CD8-positive, alpha-beta memory T cell (primary cell): ENCODE measurements around the gene GULP1. TPM values are rescaled to one million over a fixed set of nuclear protein-coding genes. Genes with fewer than 3 reads are reported as not detected.
"Not testable (repeated sequence)": the region's sequence is repeated elsewhere in the genome, so short reads cannot be mapped to it uniquely, and the experiment has no call there.

Experiments used
- CTCF ChIA-PET: fragments of 350-600 bp; sonication (Branson Sonifier 250); formaldehyde crosslinking; loops from one replicate; lab custom pipeline; 2021; ENCODE audit warnings: antibody characterized with exemption; lab: Charles Lee
- POLR2A ChIA-PET: fragments of 350-600 bp; sonication (Branson Sonifier 250); formaldehyde crosslinking; loops from one replicate; lab custom pipeline; 2021; ENCODE audit warnings: antibody characterized with exemption; lab: Charles Lee
- DNase-seq, 5 donors: peaks; one replicate each; pipeline versions ENCODE4 v3.0.0 to v3.0.0-alpha.2; 2020 to 2022; ENCODE audit warnings: mixed read lengths in 1 of 5
- H3K27ac ChIP-seq: one replicate; pipeline ENCODE4 v1.7.0; 2013; ENCODE audit warnings: low read depth, mild to moderate bottlenecking, low read length, moderate library complexity
- H3K27me3 ChIP-seq: 2 replicates; pipeline ENCODE4 v1.7.0; 2013; ENCODE audit warnings: low read length, mild to moderate bottlenecking; ENCODE audit not compliant: insufficient read depth, poor library complexity, severe bottlenecking
- H3K36me3 ChIP-seq: 2 replicates; pipeline ENCODE4 v1.7.0; 2013; ENCODE audit warnings: mild to moderate bottlenecking, low read length, moderate library complexity; ENCODE audit not compliant: insufficient read depth
- H3K4me1 ChIP-seq: 2 replicates; pipeline ENCODE4 v1.7.0; 2013; ENCODE audit warnings: mild to moderate bottlenecking, low read length, moderate library complexity; ENCODE audit not compliant: insufficient read depth
- H3K4me3 ChIP-seq: 2 replicates; pipeline ENCODE4 v1.7.0; 2013; ENCODE audit warnings: mild to moderate bottlenecking, low read length
- H3K9me3 ChIP-seq: 2 replicates; pipeline ENCODE4 v1.7.0; 2013; ENCODE audit warnings: mild to moderate bottlenecking, low read length
- H3K27ac Mint-ChIP-seq, 8 donors: one replicate each; pipeline ENCODE4 v1.8.0; 2020 to 2021; ENCODE audit warnings: mixed read lengths in 8 of 8, mild to moderate bottlenecking in 6 of 8, inconsistent platforms in 3 of 8, moderate library complexity in 3 of 8
- H3K27me3 Mint-ChIP-seq, 2 donors: one replicate each; pipeline ENCODE4 v1.8.0; 2020 to 2021; ENCODE audit warnings: mixed read lengths in 2 of 2, mild to moderate bottlenecking in 1 of 2, moderate library complexity in 1 of 2
- H3K36me3 Mint-ChIP-seq, 3 donors: one replicate each; pipeline ENCODE4 v1.8.0; 2020 to 2021; ENCODE audit warnings: mixed read lengths in 3 of 3, inconsistent platforms in 1 of 3, mild to moderate bottlenecking in 1 of 3
- H3K4me1 Mint-ChIP-seq, 3 donors: one replicate each; pipeline ENCODE4 v1.8.0; 2020 to 2021; ENCODE audit warnings: mixed read lengths in 3 of 3, inconsistent platforms in 1 of 3, mild to moderate bottlenecking in 1 of 3
- H3K4me3 Mint-ChIP-seq, 7 donors: one replicate each; pipeline ENCODE4 v1.8.0; 2020 to 2021; ENCODE audit warnings: mixed read lengths in 7 of 7, mild to moderate bottlenecking in 6 of 7, moderate library complexity in 4 of 7, inconsistent platforms in 2 of 7
- H3K9me3 Mint-ChIP-seq, 5 donors: one replicate each; pipeline ENCODE4 v1.8.0; 2020 to 2022; ENCODE audit warnings: mixed read lengths in 5 of 5, mild to moderate bottlenecking in 3 of 5, moderate library complexity in 2 of 5, inconsistent platforms in 1 of 5
- polyA plus RNA-seq: library from polyadenylated mRNA; unstranded; fragments of 300-500 nt; fragmentation: Illumina TruSeq; gene quantifications from one replicate; pipeline ENCODE4 v1.2.3, GENCODE V29; 2021
- total RNA-seq, 2 experiments: library from RNA; stranded (reverse); gene quantifications; one replicate each; pipeline ENCODE4 v1.2.3, GENCODE V29; 2021

The GULP1 gene
- total and polyA plus RNA-seq, 3 experiments from 2014 or later: not detected

- H3K4me1 ChIP-seq: no peaks in the 10 kb centered on the region
- no peak overlapping the region for H3K4me3 ChIP-seq
- no peak overlapping the region for H3K27ac Mint-ChIP-seq
- CTCF ChIA-PET: no interaction called here
- POLR2A ChIA-PET: no interaction called here
- H3K4me1 Mint-ChIP-seq: no peaks in the 10 kb centered on the region
- H3K27me3 ChIP-seq: no peaks in the 10 kb centered on the region
- no peaks in the 10 kb centered on the region for H3K27me3 Mint-ChIP-seq
- no peak overlapping the region for H3K4me3 Mint-ChIP-seq
- H3K9me3 ChIP-seq: no peaks in the 10 kb centered on the region
- DNase-seq: no peak
- H3K9me3 Mint-ChIP-seq: peaks cover 0 to 7% (median 0%) of the 10 kb centered on the region in 5 donors
- no peaks in the 10 kb centered on the region for H3K36me3 Mint-ChIP-seq
- no peaks in the 10 kb centered on the region for H3K36me3 ChIP-seq
- H3K27ac ChIP-seq: no peak overlapping the region
These were observed 10.9 kb upstream of the GULP1 start for GRCh38 chr2:188280811-188281222.

GRCh38 chr2:188282907-188283306 is 8.8 kb upstream of the GULP1 start:
- Mint-ChIP-seq H3K27ac (no peak overlapping the region), H3K4me3 (no peak overlapping the region), H3K9me3 (peaks cover 0 to 12% (median 2%) of the 10 kb centered on the region in 5 donors), H3K36me3 (no peaks in the 10 kb centered on the region), H3K4me1 (no peaks in the 10 kb centered on the region), H3K27me3 (no peaks in the 10 kb centered on the region)
- CTCF ChIA-PET: no interaction called here
- Histone ChIP-seq H3K4me3 (no peak overlapping the region), H3K27me3 (no peaks in the 10 kb centered on the region), H3K9me3 (no peaks in the 10 kb centered on the region), H3K4me1 (no peaks in the 10 kb centered on the region), H3K36me3 (no peaks in the 10 kb centered on the region), H3K27ac (no peak overlapping the region)
- no peak for DNase-seq
- POLR2A ChIA-PET: no interaction called here

GRCh38 chr2:188284251-188284650 is 7.4 kb upstream of the GULP1 start:
- H3K4me1 ChIP-seq, POLR2A ChIA-PET, DNase-seq, H3K36me3 ChIP-seq, H3K27me3 Mint-ChIP-seq, H3K4me1 Mint-ChIP-seq, H3K4me3 ChIP-seq, H3K4me3 Mint-ChIP-seq, H3K27ac ChIP-seq, H3K36me3 Mint-ChIP-seq, H3K27me3 ChIP-seq, H3K27ac Mint-ChIP-seq, CTCF ChIA-PET, H3K9me3 ChIP-seq: not testable (repeated sequence)
- peaks cover 0 to 20% (median 6%) of the 10 kb centered on the region in 5 donors for H3K9me3 Mint-ChIP-seq

GRCh38 chr2:188285049-188285448 is 6.6 kb upstream of the GULP1 start:
- H3K27me3 ChIP-seq: no peaks in the 10 kb centered on the region
- no peaks in the 10 kb centered on the region for H3K4me1 ChIP-seq
- no peak overlapping the region for H3K27ac ChIP-seq
- H3K9me3 Mint-ChIP-seq: peaks cover 0 to 24% (median 6%) of the 10 kb centered on the region in 5 donors
- CTCF ChIA-PET: no interaction called here
- POLR2A ChIA-PET: no interaction called here
- no peak overlapping the region for H3K4me3 Mint-ChIP-seq
- no peak overlapping the region for H3K27ac Mint-ChIP-seq
- H3K27me3 Mint-ChIP-seq: peaks cover 0 to 4% of the 10 kb centered on the region in 2 donors
- no peaks in the 10 kb centered on the region for H3K4me1 Mint-ChIP-seq
- DNase-seq: no peak
- H3K9me3 ChIP-seq: no peaks in the 10 kb centered on the region
- no peaks in the 10 kb centered on the region for H3K36me3 Mint-ChIP-seq
- no peaks in the 10 kb centered on the region for H3K36me3 ChIP-seq
- no peak overlapping the region for H3K4me3 ChIP-seq

GRCh38 chr2:188285774-188286173 is 5.9 kb upstream of the GULP1 start:
- H3K4me1 Mint-ChIP-seq: no peaks in the 10 kb centered on the region
- Histone ChIP-seq H3K27me3 (no peaks in the 10 kb centered on the region), H3K36me3 (no peaks in the 10 kb centered on the region), H3K27ac (no peak overlapping the region), H3K4me3 (no peak overlapping the region), H3K4me1 (no peaks in the 10 kb centered on the region), H3K9me3 (no peaks in the 10 kb centered on the region)
- no peak overlapping the region for H3K27ac Mint-ChIP-seq
- CTCF ChIA-PET: no interaction called here
- DNase-seq: no peak
- POLR2A ChIA-PET: no interaction called here
- no peak overlapping the region for H3K4me3 Mint-ChIP-seq
- peaks cover 0 to 9% of the 10 kb centered on the region in 2 donors for H3K27me3 Mint-ChIP-seq
- H3K9me3 Mint-ChIP-seq: peaks cover 0 to 21% (median 6%) of the 10 kb centered on the region in 5 donors
- no peaks in the 10 kb centered on the region for H3K36me3 Mint-ChIP-seq

GRCh38 chr2:188291142-188291616 is 495 bp upstream of the GULP1 start:
- Histone ChIP-seq H3K4me3 (no peak overlapping the region), H3K27ac (peak overlapping the region; percentile 31), H3K9me3 (no peaks in the 10 kb centered on the region), H3K4me1 (no peaks in the 10 kb centered on the region), H3K27me3 (no peaks in the 10 kb centered on the region), H3K36me3 (no peaks in the 10 kb centered on the region)
- no peaks in the 10 kb centered on the region for H3K36me3 Mint-ChIP-seq
- peaks cover 0 to 8% (median 5%) of the 10 kb centered on the region in 3 donors for H3K4me1 Mint-ChIP-seq
- POLR2A ChIA-PET: no interaction called here
- peaks cover 0 to 18% (median 13%) of the 10 kb centered on the region in 5 donors for H3K9me3 Mint-ChIP-seq
- DNase-seq: no peak
- CTCF ChIA-PET: no interaction called here
- H3K4me3 Mint-ChIP-seq: peak overlapping the region in 2 of 7 donors; percentile 11 to 29
- H3K27me3 Mint-ChIP-seq: peaks cover 13 to 39% of the 10 kb centered on the region in 2 donors
- H3K27ac Mint-ChIP-seq: no peak overlapping the region

- peaks cover 0 to 8% (median 5%) of the 10 kb centered on the region in 3 donors for H3K4me1 Mint-ChIP-seq
- H3K4me3 ChIP-seq: no peak overlapping the region
- H3K27me3 Mint-ChIP-seq: peaks cover 13 to 39% of the 10 kb centered on the region in 2 donors
- no peak overlapping the region for H3K4me3 Mint-ChIP-seq
- peaks cover 0 to 18% (median 13%) of the 10 kb centered on the region in 5 donors for H3K9me3 Mint-ChIP-seq
- POLR2A ChIA-PET: no interaction called here
- H3K27me3 ChIP-seq: no peaks in the 10 kb centered on the region
- no peaks in the 10 kb centered on the region for H3K4me1 ChIP-seq
- peak overlapping the region; percentile 59 for H3K27ac ChIP-seq
- DNase-seq: no peak
- H3K36me3 Mint-ChIP-seq: no peaks in the 10 kb centered on the region
- H3K27ac Mint-ChIP-seq: no peak overlapping the region
- CTCF ChIA-PET: no interaction called here
- H3K36me3 ChIP-seq: no peaks in the 10 kb centered on the region
- no peaks in the 10 kb centered on the region for H3K9me3 ChIP-seq
These were observed 920 bp downstream of the GULP1 start for GRCh38 chr2:188292348-188293239.

- H3K27me3 ChIP-seq: no peaks in the 10 kb centered on the region
- Mint-ChIP-seq H3K9me3 (peaks cover 0 to 17% (median 6%) of the 10 kb centered on the region in 5 donors), H3K4me3 (peak overlapping the region in 1 of 7 donors; percentile 18), H3K27ac (no peak overlapping the region), H3K36me3 (no peaks in the 10 kb centered on the region), H3K27me3 (peaks cover 13 to 39% of the 10 kb centered on the region in 2 donors), H3K4me1 (peaks cover 0 to 8% (median 5%) of the 10 kb centered on the region in 3 donors)
- H3K9me3 ChIP-seq: no peaks in the 10 kb centered on the region
- H3K4me3 ChIP-seq: no peak overlapping the region
- CTCF ChIA-PET: no interaction called here
- no peaks in the 10 kb centered on the region for H3K4me1 ChIP-seq
- POLR2A ChIA-PET: no interaction called here
- no peaks in the 10 kb centered on the region for H3K36me3 ChIP-seq
- peak overlapping the region; percentile 33 for H3K27ac ChIP-seq
- DNase-seq: no peak
These were observed 2.1 kb downstream of the GULP1 start for GRCh38 chr2:188293601-188294351.
